Measurements from ENCODE around the gene NUP214.
"Not testable (repeated sequence)": the region's sequence is repeated elsewhere in the genome, so short reads cannot be mapped to it uniquely, and the experiment has no call there.

The NUP214 gene

GRCh38 chr9:131117762-131118145 is 7.6 kb upstream of the NUP214 start:
- DNase-seq, result no peak

GRCh38 chr9:131119600-131119999 is 5.8 kb upstream of the NUP214 start:
- DNase-seq, result no peak

- DNase-seq, result no peak
Measured at GRCh38 chr9:131120620-131121228, 4.7 kb upstream of the NUP214 start.

- no peak for DNase-seq
Measured at GRCh38 chr9:131121346-131121745, 4.0 kb upstream of the NUP214 start.

- DNase-seq, result no peak
Measured at GRCh38 chr9:131122158-131122557, 3.2 kb upstream of the NUP214 start.

- no peak for DNase-seq
Measured at GRCh38 chr9:131125038-131125287, 423 bp upstream of the NUP214 start.

GRCh38 chr9:131126059-131126426 is 657 bp downstream of the NUP214 start:
- no peak for DNase-seq

GRCh38 chr9:131129183-131129582 is 3.8 kb downstream of the NUP214 start:
- no peak for DNase-seq

- DNase-seq, result no peak
Measured at GRCh38 chr9:131138676-131139075, 13.3 kb downstream of the NUP214 start.

- no peak for DNase-seq
Measured at GRCh38 chr9:131140112-131140511, 14.7 kb downstream of the NUP214 start.

GRCh38 chr9:131140550-131140949 is 15.2 kb downstream of the NUP214 start:
- no peak for DNase-seq

- no peak for DNase-seq
Measured at GRCh38 chr9:131142160-131142559, 16.8 kb downstream of the NUP214 start.

GRCh38 chr9:131144201-131144600 is 18.8 kb downstream of the NUP214 start:
- DNase-seq, result no peak

- DNase-seq, result no peak
Measured at GRCh38 chr9:131145245-131145644, 19.9 kb downstream of the NUP214 start.

- no peak for DNase-seq
Measured at GRCh38 chr9:131146186-131146585, 20.8 kb downstream of the NUP214 start.

GRCh38 chr9:131148276-131148675 is 22.9 kb downstream of the NUP214 start:
- no peak for DNase-seq

- DNase-seq, result no peak
Measured at GRCh38 chr9:131148966-131149687, 23.7 kb downstream of the NUP214 start.

- DNase-seq, result no peak
Measured at GRCh38 chr9:131149688-131150053, 24.3 kb downstream of the NUP214 start.

- no peak for DNase-seq
Measured at GRCh38 chr9:131153595-131153994, 28.2 kb downstream of the NUP214 start.

GRCh38 chr9:131158673-131159072 is 33.3 kb downstream of the NUP214 start:
- DNase-seq, result not testable (repeated sequence)

- no peak for DNase-seq
Measured at GRCh38 chr9:131160416-131161112, 35.2 kb downstream of the NUP214 start.

- no peak for DNase-seq
Measured at GRCh38 chr9:131161585-131161984, 36.2 kb downstream of the NUP214 start.

- no peak for DNase-seq
Measured at GRCh38 chr9:131162886-131163285, 37.5 kb downstream of the NUP214 start.

GRCh38 chr9:131165523-131165922 is 40.1 kb downstream of the NUP214 start:
- no peak for DNase-seq
